Coronary artery (tissue), 2 donors: ENCODE data around the gene FOXA3.

Experiments used
- DNase-seq: peaks from one replicate; pipeline ENCODE4 v3.0.0-alpha.2; 2017; ENCODE audit warnings: low spot score
- H3K27ac ChIP-seq, 2 donors: fragments of 200-600 bp; sonication (generic); one replicate each; pipeline ENCODE4 v1.5.1; 2016 to 2019
- H3K4me3 ChIP-seq: fragments of 200-600 bp; sonication (generic); 2 replicates; pipeline ENCODE4 v1.5.1; 2016; ENCODE audit warnings: mild to moderate bottlenecking, moderate library complexity
- CTCF ChIP-seq: fragments of 200-600 bp; sonication (generic); IDR thresholded peaks from one replicate; pipeline ENCODE4 v1.5.1; 2019; ENCODE audit warnings: antibody characterized with exemption

The FOXA3 gene

GRCh38 chr19:45824531-45825262 lies 39.4 kb upstream of the FOXA3 start:
- Histone ChIP-seq H3K4me3 (no peak overlapping the region), H3K27ac (no peak overlapping the region)
- TF ChIP-seq CTCF: no peak
- no peak for DNase-seq

GRCh38 chr19:45825263-45825605 lies 38.9 kb upstream of the FOXA3 start:
- Histone ChIP-seq H3K4me3 (no peak overlapping the region), H3K27ac (no peak overlapping the region)
- no peak for DNase-seq
- no peak for TF ChIP-seq CTCF

DNA sequence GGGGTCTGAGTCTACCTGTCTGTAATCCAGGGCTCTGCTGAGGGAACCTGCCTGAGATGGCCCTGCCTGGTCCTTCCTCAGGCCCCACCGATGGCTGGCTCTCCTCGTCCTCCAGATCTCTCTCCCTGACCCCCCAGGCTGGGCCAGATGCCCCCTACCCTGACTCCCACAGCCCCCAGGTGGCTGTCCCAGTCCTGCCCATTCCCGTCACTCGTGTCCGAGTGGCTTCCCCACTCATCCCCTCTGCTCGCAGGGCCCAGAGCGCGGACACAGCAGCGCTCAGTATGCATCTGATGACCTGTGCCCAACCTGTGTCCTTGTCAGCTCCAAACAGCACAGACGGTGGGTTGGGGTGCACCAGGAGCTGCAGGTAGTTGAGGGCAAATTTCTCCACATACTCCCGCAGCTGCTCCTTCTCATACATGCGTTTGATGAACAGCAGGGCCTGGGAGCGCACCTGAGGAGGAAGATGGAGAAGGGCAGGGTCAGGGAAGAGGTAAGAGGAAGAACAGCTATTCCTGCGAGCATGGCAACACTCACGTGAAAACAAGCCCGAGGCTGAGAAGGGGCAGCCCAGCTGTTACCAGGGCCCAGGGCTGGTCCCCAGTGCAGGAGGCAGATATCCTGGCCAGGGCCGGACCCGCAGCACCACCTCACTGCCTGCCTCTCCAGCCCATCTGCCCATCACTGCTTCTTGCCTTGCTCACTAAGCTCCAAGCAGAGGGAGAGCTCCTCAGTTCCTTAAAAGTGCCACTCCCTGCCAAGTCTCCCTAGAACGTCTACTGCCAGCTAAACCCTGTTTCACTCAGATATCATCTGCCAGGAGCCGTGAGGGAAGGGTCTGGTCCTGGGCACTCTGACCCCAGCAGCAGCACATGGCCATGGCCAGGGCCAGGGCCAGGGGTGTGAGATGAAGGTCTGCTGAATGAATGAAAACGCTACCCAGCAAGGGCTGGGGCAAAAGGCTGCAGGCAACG lies 37.9 kb upstream of the FOXA3 start:
- no peak for TF ChIP-seq CTCF
- DNase-seq: no peak
- no peak overlapping the region for H3K4me3 ChIP-seq
- H3K27ac ChIP-seq: no peak overlapping the region

GRCh38 chr19:45826934-45827333 lies 37.2 kb upstream of the FOXA3 start:
- Histone ChIP-seq H3K27ac (no peak overlapping the region), H3K4me3 (no peak overlapping the region)
- DNase-seq: no peak
- TF ChIP-seq CTCF: no peak

- TF ChIP-seq CTCF: no peak
- no peak for DNase-seq
- H3K4me3 ChIP-seq: no peak overlapping the region
- no peak overlapping the region for H3K27ac ChIP-seq
These were observed 36.5 kb upstream of the FOXA3 start for GRCh38 chr19:45827459-45828093.

DNA sequence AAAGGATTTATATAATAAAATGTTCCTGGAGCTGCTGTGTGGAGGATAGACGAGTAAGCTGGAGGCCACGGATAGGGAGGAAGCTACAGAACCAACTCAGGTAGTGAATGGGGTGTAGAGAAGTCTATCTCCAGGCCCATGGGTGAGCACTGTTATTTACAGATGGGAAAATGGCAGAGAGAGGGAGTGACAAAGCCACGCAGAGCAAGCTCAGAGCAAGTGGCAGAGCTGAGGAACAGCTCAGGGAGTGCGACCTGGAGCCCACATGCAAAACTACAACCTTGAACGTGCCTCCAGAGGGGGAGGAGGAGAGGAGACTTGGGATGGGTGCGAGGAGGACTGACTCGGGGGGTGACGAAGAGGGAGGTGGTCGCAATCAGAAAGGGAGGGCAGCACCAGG lies 35.6 kb upstream of the FOXA3 start:
- no peak overlapping the region for H3K4me3 ChIP-seq
- H3K27ac ChIP-seq: no peak overlapping the region
- DNase-seq: no peak
- no peak for TF ChIP-seq CTCF
